Anterior cingulate cortex (tissue), 58 donors: ENCODE measurements around the gene INPP5A.

Source experiments
- DNase-seq, 58 donors: peaks; one replicate each; lab custom pipeline; 2025; lab: John Stamatoyannopoulos, UW

INPP5A gene

GRCh38 chr10:132798876-132799275 lies 261.3 kb downstream of the INPP5A start:
- DNase-seq, result no peak

- DNase-seq, result no peak
These were observed 262.3 kb downstream of the INPP5A start for GRCh38 chr10:132799865-132800264.

GRCh38 chr10:132802048-132802447 lies 264.5 kb downstream of the INPP5A start:
- no peak for DNase-seq

- DNase-seq, result no peak
These were observed 265.2 kb downstream of the INPP5A start for GRCh38 chr10:132802694-132803320.

GRCh38 chr10:132803416-132804210 lies 266.0 kb downstream of the INPP5A start:
- DNase-seq, result no peak

- DNase-seq, result no peak
These were observed 266.7 kb downstream of the INPP5A start for GRCh38 chr10:132804287-132804686.

GRCh38 chr10:132804785-132805426 lies 267.3 kb downstream of the INPP5A start:
- DNase-seq, result no peak

- no peak for DNase-seq
These were observed 268.0 kb downstream of the INPP5A start for GRCh38 chr10:132805599-132805998.

- DNase-seq, result no peak
These were observed 268.5 kb downstream of the INPP5A start for GRCh38 chr10:132806110-132806509.

- no peak for DNase-seq
These were observed 269.0 kb downstream of the INPP5A start for GRCh38 chr10:132806561-132807003.

GRCh38 chr10:132807621-132808049 lies 270.0 kb downstream of the INPP5A start:
- no peak for DNase-seq

GRCh38 chr10:132808383-132809231 lies 271.0 kb downstream of the INPP5A start:
- DNase-seq, result no peak

- no peak for DNase-seq
These were observed 271.9 kb downstream of the INPP5A start for GRCh38 chr10:132809232-132810140.

- DNase-seq, result no peak
These were observed 272.7 kb downstream of the INPP5A start for GRCh38 chr10:132810141-132810806.

GRCh38 chr10:132810807-132811700 lies 273.5 kb downstream of the INPP5A start:
- DNase-seq, result no peak

- no peak for DNase-seq
These were observed 274.4 kb downstream of the INPP5A start for GRCh38 chr10:132811891-132812481.

GRCh38 chr10:132812520-132812919 lies 274.9 kb downstream of the INPP5A start:
- no peak for DNase-seq
